Effector memory CD4-positive, alpha-beta T cell (primary cell): Measurements from ENCODE around the gene UBN2.

Experiments used
- DNase-seq, 3 donors: peaks; one replicate each; pipeline ENCODE4 v3.0.0-alpha.2; 2020
- H3K27ac ChIP-seq: 2 replicates; pipeline ENCODE4 v1.7.0; 2013; ENCODE audit warnings: mild to moderate bottlenecking, low read length, moderate library complexity; ENCODE audit not compliant: insufficient read depth, poor library complexity, severe bottlenecking
- H3K27me3 ChIP-seq: replicated peaks from 2 replicates; pipeline ENCODE4 v1.7.0; 2013; ENCODE audit warnings: mild to moderate bottlenecking, low read length; ENCODE audit not compliant: insufficient read depth, control insufficient read depth, poor library complexity, severe bottlenecking
- H3K36me3 ChIP-seq: 2 replicates; pipeline ENCODE4 v1.7.0; 2013; ENCODE audit warnings: mild to moderate bottlenecking, low read length, moderate library complexity; ENCODE audit not compliant: control insufficient read depth, insufficient read depth
- H3K4me1 ChIP-seq: 2 replicates; pipeline ENCODE4 v1.7.0; 2013; ENCODE audit warnings: low read length, mild to moderate bottlenecking; ENCODE audit not compliant: control insufficient read depth, insufficient read depth, poor library complexity, severe bottlenecking
- H3K4me3 ChIP-seq: 2 replicates; pipeline ENCODE4 v1.7.0; 2013; ENCODE audit warnings: low read length, low read depth, mild to moderate bottlenecking; ENCODE audit not compliant: insufficient read depth, poor library complexity, severe bottlenecking
- H3K9me3 ChIP-seq: 2 replicates; pipeline ENCODE4 v1.7.0; 2013; ENCODE audit warnings: mild to moderate bottlenecking, low read length, moderate library complexity; ENCODE audit not compliant: control insufficient read depth

Gene UBN2

DNA sequence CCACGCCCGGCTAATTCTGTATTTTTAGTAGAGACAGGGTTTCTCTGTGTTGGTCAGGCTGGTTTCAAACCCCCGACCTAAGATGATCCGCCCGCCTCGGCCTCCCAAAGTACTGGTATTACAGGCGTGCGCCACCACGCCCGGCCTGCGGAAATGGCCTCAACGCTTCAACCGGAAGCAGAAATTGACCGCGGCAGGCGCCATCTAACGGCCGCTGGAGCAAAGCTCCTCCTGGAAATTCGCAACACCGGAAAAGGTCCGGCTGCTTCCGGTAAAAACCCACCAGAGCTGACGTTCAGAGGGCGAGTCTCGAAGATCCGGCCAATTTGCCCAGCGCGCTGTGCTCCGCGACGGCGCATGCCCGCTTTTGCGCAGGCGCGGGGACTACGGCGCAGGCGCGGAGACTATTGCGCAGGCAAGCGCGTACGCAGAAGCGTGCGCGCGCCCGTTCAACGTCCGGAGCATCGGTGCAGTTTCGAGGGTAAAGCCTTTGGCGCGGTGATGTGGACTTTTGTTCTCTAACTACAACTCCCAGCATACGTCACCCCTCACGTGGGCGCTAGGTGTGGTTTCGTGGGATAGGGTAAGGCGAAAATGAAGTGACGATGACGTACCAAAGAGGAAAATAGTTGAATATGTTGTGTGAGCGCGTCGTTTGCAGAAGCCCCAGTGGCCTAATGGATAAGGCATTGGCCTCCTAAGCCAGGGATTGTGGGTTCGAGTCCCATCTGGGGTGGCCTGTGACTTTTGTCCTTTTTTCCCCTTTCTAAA is 109.2 kb downstream of the UBN2 start:
- Histone ChIP-seq H3K27me3 (no peaks in the 10 kb centered on the region), H3K27ac (peak overlapping the region; percentile 98), H3K4me1 (peaks cover 6% of the 10 kb centered on the region), H3K36me3 (no peaks in the 10 kb centered on the region), H3K9me3 (no peaks in the 10 kb centered on the region), H3K4me3 (peak overlapping the region; percentile 95)
- DNase-seq = peak; percentile 98 to 99 (median 99)

DNA sequence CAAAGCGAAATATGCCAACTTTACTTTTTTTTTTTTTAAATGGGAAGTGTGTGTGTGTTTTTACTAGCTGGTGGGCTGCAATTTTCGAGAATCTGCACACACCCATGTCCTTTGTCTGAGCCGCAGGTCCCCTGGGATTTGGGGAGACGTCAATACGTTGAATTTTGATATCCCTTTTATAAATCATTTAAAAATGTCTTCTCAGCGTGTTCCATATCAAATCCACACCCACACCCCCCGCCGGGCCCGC is 109.7 kb downstream of the UBN2 start:
- no peak for DNase-seq
- H3K4me3 ChIP-seq = peak overlapping the region; percentile 95

DNA sequence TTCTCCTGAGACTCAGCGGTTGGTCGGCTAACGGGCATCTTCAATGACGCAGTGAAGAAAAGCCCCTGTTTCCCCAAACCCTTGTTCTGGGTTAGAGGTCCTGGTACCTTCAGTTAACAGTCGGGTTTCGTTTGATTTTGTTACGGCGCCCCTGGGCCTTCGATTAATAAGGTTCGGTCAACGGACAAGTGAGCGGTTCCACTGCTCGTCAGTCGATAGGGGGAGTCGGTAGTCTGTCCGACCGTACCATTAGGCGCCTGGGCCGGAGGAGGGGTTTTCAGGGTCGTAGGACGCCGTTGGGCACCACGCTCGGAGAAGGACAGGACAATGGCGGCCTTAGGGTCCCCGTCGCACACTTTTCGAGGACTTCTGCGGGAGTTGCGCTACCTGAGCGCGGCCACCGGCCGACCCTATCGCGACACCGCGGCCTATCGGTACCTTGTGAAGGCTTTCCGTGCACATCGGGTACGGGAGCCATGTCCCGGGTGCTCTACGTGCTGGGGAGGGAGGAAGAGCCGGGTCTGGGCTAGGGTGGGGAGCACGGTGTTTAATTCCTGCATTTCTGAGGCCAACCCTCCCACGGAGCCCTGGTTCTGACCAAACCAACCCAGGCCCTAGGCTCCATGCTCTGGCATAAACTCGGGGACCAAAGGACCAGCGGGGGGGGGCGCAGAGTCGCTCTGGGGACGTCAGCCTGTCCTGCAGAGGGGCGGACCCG is 110.2 kb downstream of the UBN2 start, which contains the start of gene FMC1:
Gene FMC1, plus strand, starts transcription at position 280 of the 718 bp plus-strand sequence. Its CDS starts 48 bp downstream, at position 328.
- no peaks in the 10 kb centered on the region for H3K9me3 ChIP-seq
- peak within 1 kb of the TSS; percentile 98 for H3K27ac ChIP-seq
- peak within 1 kb of the TSS; percentile 95 for H3K4me3 ChIP-seq
- DNase-seq = peak; percentile 76 to 78 (median 77)
- H3K36me3 ChIP-seq = no peaks in the 10 kb centered on the region
- H3K4me1 ChIP-seq = peaks cover 6% of the 10 kb centered on the region
- no peaks in the 10 kb centered on the region for H3K27me3 ChIP-seq

More for the DNA sequence above, 109.7 kb downstream of the UBN2 start:
- H3K27ac ChIP-seq = peak overlapping the region; percentile 98
- H3K27me3 ChIP-seq = no peaks in the 10 kb centered on the region
- H3K36me3 ChIP-seq = no peaks in the 10 kb centered on the region
- H3K4me1 ChIP-seq = peaks cover 6% of the 10 kb centered on the region
- H3K9me3 ChIP-seq = no peaks in the 10 kb centered on the region

DNA sequence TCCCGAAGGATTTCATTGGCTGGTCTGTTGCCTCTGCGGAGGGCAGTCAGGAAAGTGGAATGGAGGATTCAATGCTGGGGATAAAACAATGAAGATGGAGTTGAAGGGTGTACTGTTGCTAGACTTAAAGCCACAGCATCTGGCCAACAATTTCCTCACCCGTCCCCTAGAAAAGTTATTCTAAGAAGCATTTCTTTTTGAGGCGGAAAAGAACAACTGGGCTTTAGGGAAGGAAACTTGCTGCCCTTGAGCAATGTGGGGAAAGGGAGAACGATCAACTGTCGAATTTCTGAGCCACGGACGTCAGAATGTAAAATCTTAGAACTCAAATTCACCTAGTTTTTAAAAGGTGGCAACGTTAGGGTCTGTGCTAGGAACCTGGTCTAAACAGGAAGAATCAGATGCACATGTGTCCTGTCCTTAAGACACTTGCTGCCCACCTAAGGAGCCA is 110.8 kb downstream of the UBN2 start:
- peaks cover 6% of the 10 kb centered on the region for H3K4me1 ChIP-seq
- H3K36me3 ChIP-seq = peaks cover 4% of the 10 kb centered on the region
- no peaks in the 10 kb centered on the region for H3K27me3 ChIP-seq
- no peak for DNase-seq
- H3K27ac ChIP-seq = peak overlapping the region; percentile 98
- peak overlapping the region; percentile 95 for H3K4me3 ChIP-seq
- no peaks in the 10 kb centered on the region for H3K9me3 ChIP-seq

DNA sequence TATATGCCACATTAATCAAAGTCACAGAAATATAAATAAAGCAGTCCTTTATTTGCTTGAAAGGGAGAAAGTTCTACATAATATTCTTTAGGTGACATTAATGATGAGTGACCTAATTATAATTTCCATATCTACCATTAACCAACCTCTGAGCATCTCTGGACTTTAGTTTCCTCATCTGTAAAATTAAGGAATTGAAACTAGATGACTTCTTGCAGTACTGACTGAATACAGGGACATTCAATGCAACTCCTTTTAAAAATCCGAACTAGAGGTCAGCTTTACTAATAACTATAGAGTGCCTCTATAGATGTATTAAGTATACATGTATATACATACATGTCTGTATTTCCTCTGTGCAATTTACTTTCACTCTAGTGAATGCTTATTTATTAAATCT is 114.0 kb downstream of the UBN2 start:
- peaks cover 9% of the 10 kb centered on the region for H3K36me3 ChIP-seq
- H3K9me3 ChIP-seq = no peaks in the 10 kb centered on the region
- peaks cover 6% of the 10 kb centered on the region for H3K4me1 ChIP-seq
- H3K27ac ChIP-seq = no peak overlapping the region
- no peaks in the 10 kb centered on the region for H3K27me3 ChIP-seq
- no peak for DNase-seq
- H3K4me3 ChIP-seq = no peak overlapping the region

DNA sequence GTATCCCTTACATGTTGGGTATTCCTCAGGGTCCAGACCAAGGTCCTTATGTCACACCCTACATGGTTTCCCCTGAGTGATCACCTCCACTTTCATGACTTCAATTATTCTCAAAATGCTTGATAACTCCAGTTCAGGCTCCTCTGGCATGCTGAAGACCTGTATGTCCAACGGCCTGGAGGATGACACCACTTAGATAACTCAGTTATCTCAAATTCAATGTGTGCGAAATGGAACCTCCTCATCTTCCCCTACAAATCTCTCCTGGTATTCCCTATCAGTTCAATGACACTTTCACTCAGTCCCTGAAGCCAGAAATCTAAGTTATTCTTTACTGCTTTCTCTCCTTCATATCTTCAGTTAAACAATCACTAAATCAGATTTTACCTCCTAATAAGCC is 120.0 kb downstream of the UBN2 start:
- peaks cover 9% of the 10 kb centered on the region for H3K36me3 ChIP-seq
- no peak for DNase-seq
- H3K9me3 ChIP-seq = no peaks in the 10 kb centered on the region
- no peaks in the 10 kb centered on the region for H3K27me3 ChIP-seq
- H3K27ac ChIP-seq = no peak overlapping the region
- no peak overlapping the region for H3K4me3 ChIP-seq
- H3K4me1 ChIP-seq = no peaks in the 10 kb centered on the region

DNA sequence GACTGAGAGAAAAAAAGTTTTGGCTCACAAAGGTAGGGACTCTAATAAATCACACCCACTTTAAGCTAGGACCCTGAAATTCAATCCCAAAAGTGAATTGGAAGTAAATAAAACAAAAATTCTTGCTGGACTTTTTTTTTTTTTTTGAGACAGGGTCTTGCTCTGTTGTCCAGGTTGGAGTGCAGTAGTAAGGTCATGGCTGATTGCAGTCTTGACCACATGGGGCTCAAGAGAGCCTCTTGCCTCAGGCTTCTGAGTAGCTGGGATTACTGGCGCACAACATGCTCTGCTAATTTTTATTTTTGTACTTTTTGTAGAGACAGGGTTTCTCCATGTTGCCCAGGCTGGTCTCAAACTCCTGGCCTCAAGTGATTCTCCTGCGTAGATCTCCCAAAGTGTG is 123.7 kb downstream of the UBN2 start:
- H3K27me3 ChIP-seq = no peaks in the 10 kb centered on the region
- no peak for DNase-seq
- no peak overlapping the region for H3K27ac ChIP-seq
- H3K9me3 ChIP-seq = no peaks in the 10 kb centered on the region
- no peaks in the 10 kb centered on the region for H3K36me3 ChIP-seq
- H3K4me3 ChIP-seq = no peak overlapping the region
- no peaks in the 10 kb centered on the region for H3K4me1 ChIP-seq

DNA sequence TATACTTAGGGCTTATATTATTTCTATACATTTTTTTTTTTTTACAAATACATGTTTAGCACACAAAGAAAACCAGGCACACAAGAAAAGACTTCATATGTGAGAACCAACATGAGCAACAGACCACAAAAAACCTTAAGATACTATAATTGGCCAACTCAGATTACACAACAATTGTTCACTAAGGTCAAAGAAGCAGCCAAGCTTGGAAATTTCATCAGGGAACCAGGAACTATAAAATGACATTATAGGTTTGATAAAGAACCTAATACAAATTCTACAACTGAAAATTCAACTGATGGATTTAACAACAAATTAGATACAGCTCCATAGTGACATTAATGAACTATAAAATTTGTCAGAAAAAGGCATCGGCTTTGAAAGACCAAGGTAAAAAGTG is 124.3 kb downstream of the UBN2 start:
- no peaks in the 10 kb centered on the region for H3K27me3 ChIP-seq
- H3K4me1 ChIP-seq = no peaks in the 10 kb centered on the region
- no peaks in the 10 kb centered on the region for H3K36me3 ChIP-seq
- no peak for DNase-seq
- no peak overlapping the region for H3K4me3 ChIP-seq
- no peak overlapping the region for H3K27ac ChIP-seq
- no peaks in the 10 kb centered on the region for H3K9me3 ChIP-seq
